Measurements from ENCODE around the gene PPP3R2.

GRCh38 chr9:101635473-101635872 is 40.7 kb upstream of the PPP3R2 start:
- TF ChIP-seq CTCF (conservative IDR thresholded peaks at IDR 0.05; ENCODE audit: low read length) (peak; percentile 20; the same call in 1 of the 2 replicates), EZH2phosphoT487 (IDR thresholded peaks at IDR 0.05; ENCODE audit: borderline replicate concordance) (no peak)

Data from Loucy (cell line).